Measurements from ENCODE around the gene MOSPD2.

Gene MOSPD2

GRCh38 chrX:14872851-14873675 is at the start of gene MOSPD2, which contains the start of gene FANCB:
Gene MOSPD2 (plus strand): TSS chrX:14873421. CDS start chrX:14873529, 108 bp downstream.
Gene FANCB (minus strand): TSS chrX:14873069. CDS start chrX:14865510, 7,559 bp downstream.
- in situ Hi-C loops (cut with HindIII; ENCODE audit: low sequenced_read_pairs) = no loop called here

GRCh38 chrX:14825851-14826250 is 47.4 kb upstream of the MOSPD2 start:
- in situ Hi-C loops (cut with HindIII; ENCODE audit: low sequenced_read_pairs) = no loop called here

GRCh38 chrX:14826319-14826718 is 46.9 kb upstream of the MOSPD2 start:
- in situ Hi-C loops (cut with HindIII; ENCODE audit: low sequenced_read_pairs) = no loop called here

GRCh38 chrX:14829643-14830042 is 43.6 kb upstream of the MOSPD2 start:
- in situ Hi-C loops (cut with HindIII; ENCODE audit: low sequenced_read_pairs) = no loop called here

GRCh38 chrX:14832151-14832550 is 41.1 kb upstream of the MOSPD2 start:
- in situ Hi-C loops (cut with HindIII; ENCODE audit: low sequenced_read_pairs) = no loop called here

- in situ Hi-C loops (cut with HindIII; ENCODE audit: low sequenced_read_pairs) = no loop called here
Measured at GRCh38 chrX:14832586-14832985, 40.6 kb upstream of the MOSPD2 start.

GRCh38 chrX:14837155-14837554 is 36.1 kb upstream of the MOSPD2 start:
- in situ Hi-C loops (cut with HindIII; ENCODE audit: low sequenced_read_pairs) = no loop called here

GRCh38 chrX:14843666-14844065 is 29.6 kb upstream of the MOSPD2 start:
- in situ Hi-C loops (cut with HindIII; ENCODE audit: low sequenced_read_pairs) = no loop called here

- in situ Hi-C loops (cut with HindIII; ENCODE audit: low sequenced_read_pairs) = no loop called here
Measured at GRCh38 chrX:14851526-14851925, 21.7 kb upstream of the MOSPD2 start.

GRCh38 chrX:14864631-14865030 is 8.6 kb upstream of the MOSPD2 start:
- in situ Hi-C loops (cut with HindIII; ENCODE audit: low sequenced_read_pairs) = no loop called here

GRCh38 chrX:14865201-14865600 is 8.0 kb upstream of the MOSPD2 start:
- in situ Hi-C loops (cut with HindIII; ENCODE audit: low sequenced_read_pairs) = no loop called here

GRCh38 chrX:14871767-14872166 is 1.5 kb upstream of the MOSPD2 start:
- in situ Hi-C loops (cut with HindIII; ENCODE audit: low sequenced_read_pairs) = no loop called here

- in situ Hi-C loops (cut with HindIII; ENCODE audit: low sequenced_read_pairs) = no loop called here
Measured at GRCh38 chrX:14872355-14872754, 866 bp upstream of the MOSPD2 start.

GRCh38 chrX:14873676-14874049 is 442 bp downstream of the MOSPD2 start:
- in situ Hi-C loops (cut with HindIII; ENCODE audit: low sequenced_read_pairs) = no loop called here

GRCh38 chrX:14875624-14876023 is 2.4 kb downstream of the MOSPD2 start:
- in situ Hi-C loops (cut with HindIII; ENCODE audit: low sequenced_read_pairs) = no loop called here

GRCh38 chrX:14883826-14884225 is 10.6 kb downstream of the MOSPD2 start:
- in situ Hi-C loops (cut with HindIII; ENCODE audit: low sequenced_read_pairs) = no loop called here

- in situ Hi-C loops (cut with HindIII; ENCODE audit: low sequenced_read_pairs) = no loop called here
Measured at GRCh38 chrX:14884714-14885113, 11.5 kb downstream of the MOSPD2 start.

GRCh38 chrX:14886252-14886651 is 13.0 kb downstream of the MOSPD2 start:
- in situ Hi-C loops (cut with HindIII; ENCODE audit: low sequenced_read_pairs) = no loop called here

- in situ Hi-C loops (cut with HindIII; ENCODE audit: low sequenced_read_pairs) = no loop called here
Measured at GRCh38 chrX:14896273-14896672, 23.1 kb downstream of the MOSPD2 start.

- in situ Hi-C loops (cut with HindIII; ENCODE audit: low sequenced_read_pairs) = no loop called here
Measured at GRCh38 chrX:14897042-14897441, 23.8 kb downstream of the MOSPD2 start.

- in situ Hi-C loops (cut with HindIII; ENCODE audit: low sequenced_read_pairs) = no loop called here
Measured at GRCh38 chrX:14899607-14900006, 26.4 kb downstream of the MOSPD2 start.

GRCh38 chrX:14902537-14902936 is 29.3 kb downstream of the MOSPD2 start:
- in situ Hi-C loops (cut with HindIII; ENCODE audit: low sequenced_read_pairs) = no loop called here

GRCh38 chrX:14903891-14904290 is 30.7 kb downstream of the MOSPD2 start:
- in situ Hi-C loops (cut with HindIII; ENCODE audit: low sequenced_read_pairs) = no loop called here

Data from DLD1 (cell line).